A549 (cell line): ENCODE results near the gene MBNL1.

Experiments used
- CTCF ChIP-seq: fragments of >200 bp; sonication (Bioruptor Twin); formaldehyde crosslinking; IDR thresholded peaks from 3 replicates; pipeline ENCODE4 v1.5.1; 2016
- FOSL2 ChIP-seq, 2 experiments: fragments of 450-650 bp in 1 of 2; fragments of >200 bp in 1 of 2; sonication (Bioruptor Twin) in 1 of 2; formaldehyde crosslinking; IDR thresholded peaks; 2 replicates each; pipeline versions ENCODE4 v1.5.0 to v1.6.1; 2016 to 2020; ENCODE audit warnings: mild to moderate bottlenecking in 1 of 2, moderate library complexity in 1 of 2
- JUN ChIP-seq, 2 experiments: fragments of >200 bp; sonication (Bioruptor Twin); formaldehyde crosslinking; IDR thresholded peaks; 2 replicates in 1 of 2; 3 replicates in 1 of 2; pipeline ENCODE4 v1.6.1; 2016 to 2017
- JUNB ChIP-seq: fragments of >200 bp; sonication (Bioruptor Twin); formaldehyde crosslinking; IDR thresholded peaks from 2 replicates; pipeline ENCODE4 v1.6.1; 2016
- MAFK ChIP-seq: fragments of 450-650 bp; IDR thresholded peaks from 2 replicates; pipeline ENCODE4 v1.6.1; 2014; ENCODE audit not compliant: partially characterized antibody
- MAX ChIP-seq: IDR thresholded peaks from 2 replicates; pipeline ENCODE4 v1.6.1; 2012
- POLR2A ChIP-seq: IDR thresholded peaks from 2 replicates; pipeline ENCODE4 v1.6.1; 2012; ENCODE audit warnings: mild to moderate bottlenecking, low read length
- POLR2AphosphoS2 ChIP-seq: conservative IDR thresholded peaks from 2 replicates; pipeline ENCODE4 v1.6.1; 2012; ENCODE audit warnings: low read length, improper control_type of control experiment, inconsistent platforms
- REST ChIP-seq: fragments of 200-600 bp; sonication (generic); IDR thresholded peaks from 2 replicates; pipeline ENCODE4 v1.6.1; 2016; ENCODE audit warnings: antibody characterized with exemption, mild to moderate bottlenecking, moderate library complexity
- RFX5 ChIP-seq: fragments of 450-650 bp; IDR thresholded peaks from 2 replicates; pipeline ENCODE4 v1.7.1; 2014; ENCODE audit warnings: antibody characterized with exemption, mild to moderate bottlenecking, moderate library complexity

GRCh38 chr3:152290374-152290773 lies 21.6 kb downstream of the MBNL1 start:
- TF ChIP-seq REST (no peak), RFX5 (no peak), CTCF (no peak), JUN (IDR thresholded peaks at IDR 0.05) (no peak), FOSL2 (IDR thresholded peaks at IDR 0.05) (no peak), FOSL2 (CRISPR knock-in tag; IDR thresholded peaks at IDR 0.05) (no peak), POLR2A (no peak), POLR2AphosphoS2 (no peak), MAX (no peak), MAFK (no peak), JUNB (no peak)
